ENCODE measurements around the gene STYXL2.

The STYXL2 gene

DNA sequence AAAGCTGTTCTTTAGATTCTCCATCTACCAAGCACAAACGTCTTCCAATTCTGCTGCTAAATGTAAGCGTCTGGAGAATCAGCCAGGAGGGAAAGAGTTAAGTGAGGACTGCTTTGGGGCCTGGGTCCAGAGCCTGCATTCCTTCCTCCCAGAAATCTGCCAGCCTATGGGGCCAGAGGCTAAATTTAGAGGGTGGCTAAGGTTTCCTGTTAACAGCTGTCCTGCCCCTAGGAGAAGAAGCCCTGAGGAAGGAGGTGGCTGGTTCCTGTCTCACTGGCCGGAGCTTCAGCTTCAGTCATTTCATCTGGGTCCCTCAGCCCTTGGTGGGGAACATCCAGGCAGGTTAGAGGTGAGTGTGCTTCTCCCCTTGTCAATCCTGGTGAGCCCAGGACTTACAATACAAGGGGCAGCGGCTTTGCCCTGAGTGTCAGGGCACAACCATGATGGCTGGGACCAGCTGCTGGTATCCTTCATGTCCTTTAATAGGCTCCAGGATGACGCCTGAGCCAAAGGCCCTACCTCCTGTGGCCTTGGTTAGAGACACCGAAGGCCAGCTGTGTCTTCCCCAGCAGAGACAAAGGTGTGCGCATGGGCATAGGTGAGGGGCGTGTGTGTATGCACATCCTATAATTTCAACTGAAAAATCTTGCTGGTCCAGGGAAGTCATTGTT is at the start of gene STYXL2:
STYXL2 (plus strand) TSS at position 230 of the 671 bp plus-strand sequence. CDS start 775 bp downstream, outside the sequence.
- DNase-seq = no peak

DNA sequence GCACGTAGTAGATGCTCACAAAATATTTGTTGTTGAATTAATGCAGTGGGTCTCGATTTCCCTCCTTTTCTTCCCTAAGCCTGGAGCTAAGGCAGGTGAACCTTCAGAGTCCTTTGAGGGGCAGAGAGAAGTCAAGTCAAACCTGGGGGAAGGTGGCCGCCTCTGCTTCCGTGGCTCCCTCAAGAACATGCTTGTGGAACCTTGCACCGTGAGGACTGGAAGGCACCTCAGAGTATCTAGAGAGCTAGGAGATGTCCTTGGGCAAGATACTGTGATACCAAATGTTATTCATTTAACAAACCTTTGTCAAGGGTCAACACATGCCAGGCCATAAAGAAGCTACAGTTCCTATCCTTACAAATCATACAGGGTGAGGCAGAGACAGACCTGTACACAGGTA is 42.0 kb upstream of the STYXL2 start:
- no peak for DNase-seq

DNA sequence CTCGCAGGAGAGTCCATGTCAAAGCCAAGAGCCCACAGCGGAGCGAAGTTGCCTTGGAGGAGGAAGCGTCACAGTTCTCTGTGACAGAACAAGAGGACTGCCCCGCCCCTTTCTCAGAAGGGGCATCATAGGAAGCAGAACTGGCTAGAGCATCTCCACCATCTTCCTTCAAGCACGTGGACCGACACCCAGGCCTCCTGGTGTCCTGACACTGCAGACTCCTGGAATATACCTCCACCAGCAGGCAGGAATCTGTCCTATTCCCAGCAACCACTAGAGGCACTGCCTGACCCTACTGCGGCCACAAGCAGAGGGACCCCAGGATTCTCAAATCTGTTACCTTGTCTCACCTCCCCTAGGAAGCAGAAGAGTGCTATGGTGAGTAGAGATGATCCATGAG is 41.5 kb upstream of the STYXL2 start:
- no peak for DNase-seq

DNA sequence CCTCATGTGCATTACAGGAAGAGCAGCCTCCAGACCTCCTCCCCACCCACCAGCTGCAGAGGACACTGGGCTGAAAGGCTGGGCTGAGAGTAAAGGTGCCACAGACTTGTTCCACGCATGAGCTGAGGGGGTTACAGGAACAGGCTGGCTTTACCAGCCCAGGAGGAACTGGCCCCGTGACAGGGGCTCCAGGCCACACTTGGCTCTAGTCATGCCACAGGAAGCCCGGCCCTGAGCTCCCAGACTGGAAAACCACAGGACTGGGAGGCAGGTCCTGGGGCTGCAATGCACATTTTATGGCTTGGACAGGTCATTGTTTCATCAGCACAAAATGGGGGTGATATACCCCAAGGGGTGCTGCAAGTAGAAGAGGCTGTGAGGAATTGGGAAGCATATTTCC is 39.3 kb upstream of the STYXL2 start:
- no peak for DNase-seq

GRCh38 chr1:167054946-167055630 is 38.8 kb upstream of the STYXL2 start:
- DNase-seq = no peak

DNA sequence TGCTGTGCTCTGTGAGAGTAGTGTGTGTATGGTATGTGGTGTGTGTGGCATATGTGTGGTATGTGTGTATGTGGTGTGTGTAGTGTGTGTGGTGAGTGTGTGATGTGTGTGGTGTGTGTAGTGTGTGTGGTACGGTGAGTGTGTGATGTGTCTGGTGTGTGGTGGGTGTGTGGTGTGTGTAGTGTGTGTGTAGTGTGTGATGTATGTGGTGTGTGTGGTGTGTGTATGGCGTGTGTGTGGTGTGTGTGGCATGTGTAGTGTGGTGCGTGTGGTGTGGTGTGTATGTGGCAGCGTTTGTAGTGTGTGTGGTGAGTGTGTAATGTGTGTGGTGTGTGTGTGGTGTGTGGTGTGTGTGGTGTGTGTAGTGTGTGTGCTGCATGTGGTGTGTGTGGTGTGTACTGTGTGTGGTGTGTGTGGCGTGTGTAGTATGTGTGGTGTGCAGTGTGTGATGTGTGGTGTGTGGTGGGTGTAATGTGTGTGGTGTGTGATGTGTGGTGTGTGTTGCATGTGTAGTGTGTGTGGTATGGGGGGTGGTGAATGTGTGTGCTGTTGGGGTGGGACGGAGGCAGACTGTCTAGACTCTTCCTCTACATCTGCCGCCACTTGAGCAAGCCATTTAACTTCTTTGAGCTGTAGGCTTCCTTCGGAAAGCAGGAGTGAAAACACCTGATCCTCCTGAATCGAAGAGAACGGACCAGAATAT is 37.2 kb upstream of the STYXL2 start:
- DNase-seq = peak; percentile 73

DNA sequence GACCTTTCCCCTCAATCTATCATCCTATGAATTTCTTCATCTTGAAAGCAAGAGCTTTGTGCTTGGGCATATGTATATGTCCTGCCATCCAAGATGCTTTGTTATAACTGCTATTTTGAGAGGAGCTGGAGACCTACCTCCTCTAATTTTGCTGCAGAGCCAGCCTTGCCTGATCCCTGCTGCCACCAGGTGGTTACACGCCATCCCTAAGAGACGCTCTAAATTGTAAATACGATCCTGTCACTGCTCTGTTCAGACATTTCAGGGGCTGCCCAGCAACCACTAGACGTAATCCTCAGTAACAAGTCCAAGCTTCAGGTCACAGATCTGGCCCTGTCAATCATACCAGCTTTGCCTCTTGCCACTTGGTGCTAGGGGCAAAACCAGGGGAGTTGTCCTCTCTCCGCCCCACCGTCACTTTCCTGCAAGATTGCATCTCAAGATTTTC is 36.6 kb upstream of the STYXL2 start:
- DNase-seq = peak; percentile 80

DNA sequence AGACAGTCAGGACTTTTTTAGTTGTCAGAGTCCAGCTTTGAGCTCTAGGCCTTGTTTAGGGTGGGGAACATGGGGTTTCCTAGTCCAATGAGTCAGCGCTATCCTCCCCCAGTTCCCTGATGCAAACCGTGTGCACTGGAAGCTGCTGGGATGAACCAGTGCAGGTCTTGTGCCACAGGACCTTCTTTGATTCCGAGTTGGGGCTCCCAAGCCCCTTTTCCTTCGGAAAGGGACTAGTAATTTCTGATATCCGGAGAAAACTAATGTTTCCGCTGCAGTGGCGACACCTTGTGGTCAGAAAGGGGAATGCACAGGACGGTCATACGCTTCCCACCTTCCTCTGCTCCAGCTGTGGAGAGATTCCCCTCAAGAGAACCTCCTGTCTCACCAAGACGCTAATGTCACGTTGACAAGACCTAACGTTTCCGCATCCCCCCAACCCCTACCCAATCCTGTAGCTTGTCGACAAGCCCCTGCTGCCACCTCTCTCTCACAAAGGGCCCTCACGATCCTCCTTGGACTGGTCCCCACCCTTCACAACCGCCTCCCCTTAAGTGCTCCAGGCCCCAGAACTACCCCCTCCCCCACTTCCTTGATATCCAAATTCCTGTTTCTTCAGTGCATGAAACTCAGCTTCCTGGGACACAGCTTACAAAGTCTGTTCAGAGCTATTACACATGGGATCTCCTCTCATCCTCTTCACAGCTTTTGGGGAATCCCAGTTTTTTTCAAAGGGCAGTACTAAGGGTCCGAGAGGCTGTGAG is 34.6 kb upstream of the STYXL2 start:
- peak; percentile 90 for DNase-seq

DNA sequence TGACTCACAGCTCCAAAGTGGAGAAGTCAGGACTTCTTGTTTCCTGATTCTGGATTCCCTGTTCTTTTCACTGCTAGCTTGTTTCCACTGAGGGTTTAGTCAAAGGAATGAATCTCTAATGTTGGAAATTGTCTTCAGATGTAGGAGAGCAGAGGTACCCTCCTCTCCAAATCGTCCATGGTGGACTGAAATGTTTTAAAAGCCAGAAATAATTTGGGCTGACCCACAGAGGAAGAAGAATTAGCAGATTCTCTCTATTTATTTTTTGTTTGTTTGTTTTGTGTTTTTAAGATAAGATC is 34.1 kb upstream of the STYXL2 start:
- no peak for DNase-seq

- DNase-seq = no peak
Measured at GRCh38 chr1:167060141-167061072, 33.5 kb upstream of the STYXL2 start.

GRCh38 chr1:167061073-167061464 is 32.8 kb upstream of the STYXL2 start:
- DNase-seq = no peak

- no peak for DNase-seq
Measured at GRCh38 chr1:167064621-167065020, 29.3 kb upstream of the STYXL2 start.

GRCh38 chr1:167065471-167065870 is 28.4 kb upstream of the STYXL2 start:
- no peak for DNase-seq

- DNase-seq = peak; percentile 92
Measured at GRCh38 chr1:167066333-167067122, 27.3 kb upstream of the STYXL2 start.

- no peak for DNase-seq
Measured at GRCh38 chr1:167067904-167068303, 26.0 kb upstream of the STYXL2 start.

DNA sequence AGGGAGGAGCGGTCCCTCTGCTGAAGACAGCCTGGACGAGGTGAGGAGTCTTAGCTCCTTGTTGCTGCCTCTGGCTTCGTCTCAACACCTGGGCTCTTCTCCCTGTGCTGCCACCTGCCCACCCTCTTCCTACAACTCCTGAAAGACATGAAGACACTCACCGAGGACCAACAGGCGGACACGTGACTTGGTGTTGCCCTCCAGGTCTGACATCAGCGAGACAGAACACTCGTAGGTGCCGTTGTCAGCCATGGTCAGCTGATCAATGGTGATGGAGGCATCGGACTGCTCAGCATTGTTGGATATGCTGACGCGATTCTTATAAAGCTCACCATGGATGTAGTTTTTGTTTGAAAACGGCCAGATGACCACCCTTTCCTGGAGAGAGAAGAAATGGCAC is 25.1 kb upstream of the STYXL2 start:
- DNase-seq = no peak

- no peak for DNase-seq
Measured at GRCh38 chr1:167071286-167071685, 22.6 kb upstream of the STYXL2 start.

DNA sequence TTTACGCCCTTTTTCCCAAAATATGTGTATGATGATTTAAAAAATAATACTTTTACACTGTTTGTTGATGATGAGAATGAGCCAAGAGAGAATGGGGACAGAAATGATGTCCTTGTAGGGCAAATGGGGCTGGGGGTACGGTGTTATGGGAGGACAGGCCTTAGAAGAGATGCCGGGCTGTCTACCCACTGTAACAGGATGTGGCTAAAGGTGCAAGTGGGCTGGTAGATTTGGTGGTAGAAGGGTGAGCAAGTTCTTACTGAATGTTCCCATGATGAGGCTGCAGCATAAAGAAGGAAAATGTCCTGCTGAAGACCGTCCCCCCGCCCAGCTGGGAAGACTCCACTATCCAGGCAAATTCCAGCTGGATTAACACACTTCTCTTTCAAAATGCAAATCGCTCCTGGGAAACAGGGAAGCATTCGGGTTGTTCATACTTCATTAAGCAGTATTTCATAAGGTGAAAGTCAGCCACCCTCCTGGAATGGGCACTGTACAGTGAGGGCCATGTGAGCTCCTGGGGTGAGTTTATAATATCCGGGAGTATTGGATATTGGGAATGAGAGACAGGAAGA is 17.7 kb upstream of the STYXL2 start:
- DNase-seq = no peak

GRCh38 chr1:167077128-167077867 is 16.6 kb upstream of the STYXL2 start:
- no peak for DNase-seq

DNA sequence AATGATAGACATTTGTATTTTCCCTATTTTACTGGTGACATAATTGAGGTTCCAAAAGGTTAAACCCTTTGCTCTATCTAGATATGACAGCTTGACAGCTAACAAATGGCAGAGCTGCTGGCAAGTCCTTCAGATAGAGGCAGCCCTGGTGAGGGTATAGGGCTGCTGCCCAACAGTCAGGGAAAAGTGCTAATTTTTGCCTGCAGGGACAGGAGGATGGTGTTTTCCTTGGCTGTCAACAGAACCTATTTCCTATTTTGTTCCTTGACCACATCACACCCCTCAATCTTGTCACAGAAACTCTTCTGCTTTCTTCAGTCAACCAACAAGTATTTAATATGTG is 16.0 kb upstream of the STYXL2 start:
- DNase-seq = no peak
